Smooth muscle cell (in vitro differentiated cells): ENCODE measurements around the gene KRT78. TPM values are rescaled to one million over a fixed set of nuclear protein-coding genes. Genes with fewer than 3 reads are reported as not detected.

Experiments used
- DNase-seq: peaks from one replicate; lab custom pipeline; 2025; ENCODE audit not compliant: unreplicated experiment; lab: John Stamatoyannopoulos, UW
- H2AFZ ChIP-seq: fragments of 200-600 bp; sonication (generic); 2 replicates; pipeline ENCODE4 v1.6.0; 2016; ENCODE audit warnings: antibody characterized with exemption, low read depth, mild to moderate bottlenecking
- H3F3A ChIP-seq: fragments of 200-600 bp; sonication (generic); 2 replicates; pipeline ENCODE4 v1.6.0; 2017; ENCODE audit warnings: antibody characterized with exemption, low read depth
- H3K27ac ChIP-seq: fragments of 200-600 bp; sonication (generic); 2 replicates; pipeline ENCODE4 v1.5.1; 2016; ENCODE audit warnings: low read depth, mild to moderate bottlenecking
- H3K27me3 ChIP-seq: fragments of 200-600 bp; sonication (generic); 2 replicates; pipeline ENCODE4 v1.6.1; 2016; ENCODE audit warnings: low read depth, mild to moderate bottlenecking
- H3K36me3 ChIP-seq: fragments of 200-600 bp; sonication (generic); 2 replicates; pipeline ENCODE4 v1.5.1; 2016; ENCODE audit warnings: low read depth
- H3K4me1 ChIP-seq: fragments of 200-600 bp; sonication (generic); 2 replicates; pipeline ENCODE4 v1.5.1; 2016; ENCODE audit warnings: low read depth
- H3K4me2 ChIP-seq: fragments of 200-600 bp; sonication (generic); 2 replicates; pipeline ENCODE4 v1.6.0; 2016; ENCODE audit warnings: mild to moderate bottlenecking
- H3K4me3 ChIP-seq: fragments of 200-600 bp; sonication (generic); 2 replicates; pipeline ENCODE4 v1.5.1; 2016; ENCODE audit warnings: mild to moderate bottlenecking
- H3K79me2 ChIP-seq: fragments of 200-600 bp; sonication (generic); 2 replicates; pipeline ENCODE4 v1.6.0; 2016; ENCODE audit warnings: low read depth, mild to moderate bottlenecking
- H3K9ac ChIP-seq: fragments of 200-600 bp; sonication (generic); 2 replicates; pipeline ENCODE4 v1.6.0; 2016; ENCODE audit warnings: low read depth
- H3K9me3 ChIP-seq: fragments of 200-600 bp; sonication (generic); replicated peaks from 2 replicates; pipeline ENCODE4 v1.5.1; 2016; ENCODE audit warnings: low read depth
- H4K20me1 ChIP-seq: fragments of 200-600 bp; sonication (generic); 2 replicates; pipeline ENCODE4 v1.6.0; 2016; ENCODE audit warnings: low read depth
- WGBS: methylation state at CpG from one replicate; pipeline ENCODE4 v1.1.7; 2016; ENCODE audit warnings: low lambda C conversion rate; 5-methylcytosine and 5-hydroxymethylcytosine counted together
- polyA plus RNA-seq: library from polyadenylated mRNA; unstranded; fragments of >200 nt; fragmentation: Nextera tagmentation; extraction: Ambion mirVana; gene quantifications from 2 replicates; pipeline ENCODE4 v1.2.1, GENCODE V29; 2016
- total RNA-seq: library from RNA; depleted of rRNA; stranded (reverse); fragments of >200 nt; gene quantifications from 2 replicates; pipeline ENCODE4 v1.2.3, GENCODE V29; 2014
- TF ChIP-seq, protein P1 (sequence below): fragments of 200-600 bp; sonication (generic); IDR thresholded peaks from 2 replicates; pipeline ENCODE4 v1.5.1; 2017; ENCODE audit warnings: borderline replicate concordance, mild to moderate bottlenecking, antibody characterized with exemption; ENCODE audit not compliant: insufficient read depth, poor library complexity, severe bottlenecking

KRT78 gene
- total and polyA plus RNA-seq, 2 experiments from 2014 or later: 1.6 to 2.7 TPM

DNA sequence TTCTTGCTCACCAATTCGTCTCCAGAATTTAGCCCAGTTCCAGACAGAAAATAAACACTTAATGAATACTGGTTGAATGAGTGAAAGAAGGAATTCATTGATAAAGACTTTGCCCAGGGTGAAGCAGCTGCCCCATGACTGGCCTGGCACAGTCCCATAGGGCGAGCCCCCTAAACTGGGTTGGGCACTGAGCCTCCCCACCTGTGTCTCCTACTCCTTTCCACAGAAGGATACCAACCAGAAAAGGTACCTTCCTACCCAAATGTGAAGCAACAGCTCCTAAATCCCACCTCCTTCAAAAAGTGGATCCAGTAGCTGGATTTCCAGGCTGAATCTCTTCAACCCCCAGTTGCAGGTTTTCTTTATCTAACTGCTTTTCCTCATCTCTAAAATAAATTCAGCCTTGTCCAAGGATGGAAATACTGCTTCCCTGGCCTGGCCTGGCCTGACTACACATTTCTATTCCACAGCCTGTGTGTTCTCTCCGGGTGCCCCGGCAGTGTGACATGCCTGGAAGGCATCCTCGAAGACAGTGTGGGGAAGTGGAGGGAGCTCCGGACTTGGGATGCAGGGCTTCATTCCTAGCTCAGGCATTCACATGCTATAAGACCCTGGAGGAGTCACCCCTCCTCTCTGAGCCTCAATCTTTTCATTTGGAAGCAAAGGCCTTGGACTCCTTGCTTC lies 60.5 kb downstream of the KRT78 start:
- TF ChIP-seq, protein P1, sequence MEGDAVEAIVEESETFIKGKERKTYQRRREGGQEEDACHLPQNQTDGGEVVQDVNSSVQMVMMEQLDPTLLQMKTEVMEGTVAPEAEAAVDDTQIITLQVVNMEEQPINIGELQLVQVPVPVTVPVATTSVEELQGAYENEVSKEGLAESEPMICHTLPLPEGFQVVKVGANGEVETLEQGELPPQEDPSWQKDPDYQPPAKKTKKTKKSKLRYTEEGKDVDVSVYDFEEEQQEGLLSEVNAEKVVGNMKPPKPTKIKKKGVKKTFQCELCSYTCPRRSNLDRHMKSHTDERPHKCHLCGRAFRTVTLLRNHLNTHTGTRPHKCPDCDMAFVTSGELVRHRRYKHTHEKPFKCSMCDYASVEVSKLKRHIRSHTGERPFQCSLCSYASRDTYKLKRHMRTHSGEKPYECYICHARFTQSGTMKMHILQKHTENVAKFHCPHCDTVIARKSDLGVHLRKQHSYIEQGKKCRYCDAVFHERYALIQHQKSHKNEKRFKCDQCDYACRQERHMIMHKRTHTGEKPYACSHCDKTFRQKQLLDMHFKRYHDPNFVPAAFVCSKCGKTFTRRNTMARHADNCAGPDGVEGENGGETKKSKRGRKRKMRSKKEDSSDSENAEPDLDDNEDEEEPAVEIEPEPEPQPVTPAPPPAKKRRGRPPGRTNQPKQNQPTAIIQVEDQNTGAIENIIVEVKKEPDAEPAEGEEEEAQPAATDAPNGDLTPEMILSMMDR: no peak
- H3K4me3 ChIP-seq: no peak overlapping the region
- H3K36me3 ChIP-seq: no peaks in the 10 kb centered on the region
- no peak for DNase-seq
- H3F3A ChIP-seq: no peaks in the 10 kb centered on the region
- H3K9me3 ChIP-seq: no peaks in the 10 kb centered on the region
- no peaks in the 10 kb centered on the region for H3K79me2 ChIP-seq
- 71% methylated on average over 6 of the region's 6 CpGs for WGBS
- no peaks in the 10 kb centered on the region for H3K4me1 ChIP-seq
- no peaks in the 10 kb centered on the region for H3K27me3 ChIP-seq
- no peak overlapping the region for H2AFZ ChIP-seq
- no peaks in the 10 kb centered on the region for H4K20me1 ChIP-seq
- H3K4me2 ChIP-seq: no peak overlapping the region
- H3K27ac ChIP-seq: no peak overlapping the region
- H3K9ac ChIP-seq: no peak overlapping the region

Other genes with a start within 250 kb of the KRT78 start
- not detected in 2 replicates for gene KRT72, start 247.5 kb downstream of the KRT78 start, total RNA-seq
- gene KRT72, start 247.5 kb downstream of the KRT78 start, polyA plus RNA-seq: not detected in 2 replicates
- gene KRT73, start 230.4 kb downstream of the KRT78 start, total RNA-seq: not detected in 2 replicates
- not detected in 2 replicates for gene KRT73, start 230.4 kb downstream of the KRT78 start, polyA plus RNA-seq
- not detected in 2 replicates for gene KRT2, start 196.8 kb downstream of the KRT78 start, total RNA-seq
- not detected in 2 replicates for gene KRT2, start 196.8 kb downstream of the KRT78 start, polyA plus RNA-seq
- gene KRT1, start 168.6 kb downstream of the KRT78 start, total RNA-seq: 11.1 and 13.5 TPM in 2 replicates
- gene KRT1, start 168.6 kb downstream of the KRT78 start, polyA plus RNA-seq: 3.1 and 5.6 TPM in 2 replicates
- gene KRT77, start 145.5 kb downstream of the KRT78 start, total RNA-seq: 3.8 TPM in 1 of 2 replicates, not detected in the other
- not detected in 2 replicates for gene KRT77, start 145.5 kb downstream of the KRT78 start, polyA plus RNA-seq
- not detected in 2 replicates for gene KRT76, start 71.6 kb downstream of the KRT78 start, total RNA-seq
- gene KRT76, start 71.6 kb downstream of the KRT78 start, polyA plus RNA-seq: not detected in 2 replicates
- gene KRT3, start 52.9 kb downstream of the KRT78 start, total RNA-seq: not detected in 2 replicates
- gene KRT3, start 52.9 kb downstream of the KRT78 start, polyA plus RNA-seq: not detected in 2 replicates
- 0.45 TPM in 1 of 2 replicates, not detected in the other for gene KRT4, start 34.9 kb downstream of the KRT78 start, total RNA-seq
- gene KRT4, start 34.9 kb downstream of the KRT78 start, polyA plus RNA-seq: not detected in 2 replicates
- 0.85 and 3.4 TPM in 2 replicates for gene KRT79, start 14.7 kb downstream of the KRT78 start, total RNA-seq
- 4.1 and 5.5 TPM in 2 replicates for gene KRT79, start 14.7 kb downstream of the KRT78 start, polyA plus RNA-seq
- gene KRT8, start 56.1 kb upstream of the KRT78 start, total RNA-seq: 694 and 929 TPM in 2 replicates
- 1,025 and 2,331 TPM in 2 replicates for gene KRT8, start 56.1 kb upstream of the KRT78 start, polyA plus RNA-seq
- gene KRT18, start 100.1 kb upstream of the KRT78 start, total RNA-seq: 477 and 663 TPM in 2 replicates
- gene KRT18, start 100.1 kb upstream of the KRT78 start, polyA plus RNA-seq: 894 and 2,163 TPM in 2 replicates
- 241 and 299 TPM in 2 replicates for gene EIF4B, start 157.5 kb upstream of the KRT78 start, total RNA-seq
- gene EIF4B, start 157.5 kb upstream of the KRT78 start, polyA plus RNA-seq: 39.9 and 47.7 TPM in 2 replicates
- 9.3 and 11.4 TPM in 2 replicates for gene TNS2, start 201.1 kb upstream of the KRT78 start, total RNA-seq
- gene TNS2, start 201.1 kb upstream of the KRT78 start, polyA plus RNA-seq: 17.4 TPM in 2 replicates
- gene SPRYD3, start 230.4 kb upstream of the KRT78 start, total RNA-seq: 20.2 and 23.0 TPM in 2 replicates
- 43.5 and 57.1 TPM in 2 replicates for gene SPRYD3, start 230.4 kb upstream of the KRT78 start, polyA plus RNA-seq
- 22.6 and 22.7 TPM in 2 replicates for gene IGFBP6, start 248.7 kb upstream of the KRT78 start, total RNA-seq
- 94.4 and 102 TPM in 2 replicates for gene IGFBP6, start 248.7 kb upstream of the KRT78 start, polyA plus RNA-seq